ENCODE data around the gene ANXA8.
"Not testable (repeated sequence)": the region's sequence is repeated elsewhere in the genome, so short reads cannot be mapped to it uniquely, and the experiment has no call there.

The ANXA8 gene, protein sequence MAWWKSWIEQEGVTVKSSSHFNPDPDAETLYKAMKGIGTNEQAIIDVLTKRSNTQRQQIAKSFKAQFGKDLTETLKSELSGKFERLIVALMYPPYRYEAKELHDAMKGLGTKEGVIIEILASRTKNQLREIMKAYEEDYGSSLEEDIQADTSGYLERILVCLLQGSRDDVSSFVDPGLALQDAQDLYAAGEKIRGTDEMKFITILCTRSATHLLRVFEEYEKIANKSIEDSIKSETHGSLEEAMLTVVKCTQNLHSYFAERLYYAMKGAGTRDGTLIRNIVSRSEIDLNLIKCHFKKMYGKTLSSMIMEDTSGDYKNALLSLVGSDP

DNA sequence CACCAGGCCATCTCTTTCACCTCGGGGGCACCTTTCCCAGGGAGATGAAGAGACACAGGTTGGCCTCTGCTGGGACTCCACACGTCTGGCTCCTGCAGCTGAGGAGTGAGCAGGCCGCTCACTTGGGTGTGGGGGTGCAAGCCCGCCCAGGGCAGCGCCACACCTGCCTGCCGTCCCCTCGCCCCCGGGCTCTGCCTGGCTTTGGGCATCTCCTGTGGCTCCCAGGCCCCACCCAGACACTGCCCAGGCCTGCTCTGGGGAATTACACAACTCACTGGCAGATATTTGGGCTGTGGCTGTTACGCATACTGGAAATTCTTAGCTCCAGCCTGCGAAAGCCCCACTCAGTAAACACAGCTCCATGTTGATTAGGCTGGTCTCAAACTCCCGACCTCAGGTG is at the start of gene ANXA8:
TSS of gene ANXA8 (minus strand) at position 193 of the 400 bp plus-strand sequence. CDS start at position 11, 182 bp downstream.
- H3K9me3 Mint-ChIP-seq, H3K4me3 Mint-ChIP-seq, ATAC-seq, H3K27ac Mint-ChIP-seq, H3K36me3 Mint-ChIP-seq, H3K4me1 Mint-ChIP-seq: not testable (repeated sequence)
- peak in 1 of 2 donors; percentile 28 for DNase-seq (ENCODE audit: low spot score in 2 of 2)

DNA sequence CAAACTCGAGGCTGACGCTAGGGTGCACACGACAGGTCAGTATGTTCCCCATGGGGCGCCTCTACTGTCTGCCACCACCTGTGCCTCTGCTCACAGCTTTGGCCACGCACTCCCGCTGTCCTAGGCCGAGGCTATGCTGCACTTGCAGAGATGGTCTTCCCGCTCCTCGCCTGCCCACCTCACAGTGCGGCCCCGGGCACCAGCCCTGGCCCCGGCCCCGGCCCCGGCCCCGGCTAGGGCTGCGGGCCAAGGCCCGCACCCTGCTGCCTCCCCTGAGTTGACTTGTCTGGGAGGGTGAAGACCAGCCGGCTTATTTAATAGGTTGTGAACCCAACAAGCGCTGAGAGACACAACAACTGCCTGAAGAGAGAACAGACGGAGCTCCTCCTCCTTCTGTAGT is 39.6 kb upstream of the ANXA8 start, which contains the start of gene AGAP9:
TSS of gene AGAP9 (minus strand) at position 164 of the 400 bp plus-strand sequence. CDS start at position 52, 112 bp downstream.
- DNase-seq (ENCODE audit: low spot score in 2 of 2); H3K9me3 Mint-ChIP-seq; H3K27ac Mint-ChIP-seq; H3K4me3 Mint-ChIP-seq; H3K36me3 Mint-ChIP-seq; ATAC-seq; H3K4me1 Mint-ChIP-seq: not testable (repeated sequence)

DNA sequence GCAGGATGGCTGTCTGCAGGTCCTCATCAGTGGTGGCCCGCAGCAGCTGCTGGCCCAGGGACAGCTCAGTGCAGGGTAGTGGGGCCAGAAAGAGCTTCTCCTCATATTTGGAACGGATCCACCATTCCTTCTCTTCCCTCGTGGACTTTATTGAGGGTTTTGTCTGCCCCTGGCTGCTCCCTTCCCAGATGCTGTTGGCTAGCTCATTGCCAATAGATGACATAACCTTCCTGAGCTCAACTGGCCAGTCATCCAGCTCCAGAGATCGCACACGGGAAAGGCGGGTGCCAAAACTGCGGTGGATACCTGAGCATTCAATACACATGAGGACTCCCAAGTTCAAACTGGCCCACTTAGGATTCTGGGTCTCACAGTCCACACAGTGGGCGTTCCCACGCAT is 18.4 kb upstream of the ANXA8 start:
- not testable (repeated sequence) for DNase-seq (ENCODE audit: low spot score in 2 of 2); H3K4me3 Mint-ChIP-seq; H3K4me1 Mint-ChIP-seq; H3K36me3 Mint-ChIP-seq; ATAC-seq; H3K9me3 Mint-ChIP-seq; H3K27ac Mint-ChIP-seq

DNA sequence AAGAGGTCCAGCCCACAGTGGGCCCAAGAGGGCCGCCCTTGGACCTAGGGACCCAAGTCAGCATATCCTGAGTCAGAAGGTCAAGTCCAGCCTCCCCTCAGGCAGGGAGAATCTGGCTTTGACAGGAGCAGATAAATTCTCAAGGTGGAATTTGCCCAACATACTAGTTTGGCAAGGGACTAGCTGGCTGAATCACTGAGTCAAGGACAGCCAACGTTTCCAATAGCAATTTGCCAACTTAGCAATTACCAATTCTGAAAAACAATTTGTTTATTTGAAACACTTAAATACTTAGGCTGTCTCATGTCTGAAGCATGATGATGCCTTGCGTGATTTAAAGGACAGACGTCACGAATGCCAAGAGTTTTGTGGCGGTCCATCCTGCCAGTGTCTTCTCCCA is 10.3 kb upstream of the ANXA8 start:
- H3K9me3 Mint-ChIP-seq; H3K36me3 Mint-ChIP-seq; ATAC-seq; DNase-seq (ENCODE audit: low spot score in 2 of 2); H3K4me1 Mint-ChIP-seq; H3K4me3 Mint-ChIP-seq; H3K27ac Mint-ChIP-seq: not testable (repeated sequence)

DNA sequence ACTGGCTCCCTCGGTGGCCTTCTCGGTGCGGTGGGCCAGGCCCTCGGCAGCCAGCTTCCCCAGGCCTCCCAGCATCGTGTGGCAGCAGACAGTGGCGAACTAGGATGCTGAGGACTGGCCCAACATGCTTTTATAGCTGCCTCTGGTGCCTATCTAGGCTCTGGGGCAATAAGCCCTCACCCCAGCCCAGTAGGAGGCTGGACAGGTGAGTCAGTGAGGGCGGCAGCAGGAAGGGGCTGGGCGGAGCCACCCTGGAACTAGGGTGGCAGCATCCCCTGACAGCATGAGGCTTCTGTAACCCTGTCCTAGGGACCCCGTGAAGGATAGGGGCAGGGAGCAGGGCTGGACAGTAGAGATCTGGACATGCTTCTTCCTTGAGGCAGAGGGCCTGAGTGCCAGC is 7.7 kb upstream of the ANXA8 start, which contains the start of gene FAM25G:
TSS of gene FAM25G (minus strand) at position 101 of the 400 bp plus-strand sequence. CDS start at position 75, 26 bp downstream.
- not testable (repeated sequence) for H3K27ac Mint-ChIP-seq, H3K4me1 Mint-ChIP-seq, H3K36me3 Mint-ChIP-seq, H3K9me3 Mint-ChIP-seq, H3K4me3 Mint-ChIP-seq, ATAC-seq
- DNase-seq (ENCODE audit: low spot score in 2 of 2) = peak in 1 of 2 donors; percentile 45

DNA sequence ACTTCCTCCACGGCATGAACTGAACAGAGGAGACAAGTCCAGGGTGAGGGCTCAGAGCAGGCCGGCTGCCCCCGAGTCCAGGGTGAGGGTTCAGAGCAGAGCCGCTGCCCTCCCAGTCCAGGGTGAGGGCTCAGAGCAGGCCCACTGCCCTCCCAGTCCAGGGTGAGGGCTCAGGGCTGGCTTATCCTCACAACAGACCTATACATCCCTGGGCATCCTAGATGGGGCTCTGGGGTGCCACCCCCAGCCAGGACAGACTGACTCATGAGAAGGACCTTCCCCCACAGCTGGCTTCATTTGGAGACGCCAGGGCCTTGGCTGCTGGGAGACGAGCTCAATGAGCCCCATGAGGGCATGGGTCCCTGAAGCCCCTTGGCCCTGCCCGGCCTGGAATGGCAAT is 5.7 kb upstream of the ANXA8 start:
- H3K27ac Mint-ChIP-seq; H3K9me3 Mint-ChIP-seq; ATAC-seq; H3K4me3 Mint-ChIP-seq; DNase-seq (ENCODE audit: low spot score in 2 of 2); H3K4me1 Mint-ChIP-seq; H3K36me3 Mint-ChIP-seq: not testable (repeated sequence)

DNA sequence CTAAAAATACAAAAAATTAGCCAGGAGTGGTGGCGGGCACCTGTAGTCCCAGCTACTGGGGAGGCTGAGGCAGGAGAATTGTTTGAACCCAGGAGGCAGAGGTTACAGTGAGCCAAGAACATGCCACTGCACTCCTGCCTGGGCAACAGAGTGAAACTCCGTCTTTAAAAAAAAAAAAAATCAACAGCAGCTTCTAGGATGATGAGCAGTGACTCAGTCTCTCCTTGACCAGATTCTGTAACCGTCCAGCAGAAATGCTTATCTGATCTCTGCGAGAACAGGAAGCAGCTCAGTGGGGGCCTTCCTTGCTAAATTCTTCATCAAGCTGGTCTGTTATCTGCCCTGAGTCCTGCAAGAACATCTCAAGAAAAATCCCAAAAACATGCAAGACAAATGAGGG is 2.0 kb upstream of the ANXA8 start:
- ATAC-seq; H3K4me1 Mint-ChIP-seq; DNase-seq (ENCODE audit: low spot score in 2 of 2); H3K27ac Mint-ChIP-seq; H3K36me3 Mint-ChIP-seq; H3K9me3 Mint-ChIP-seq; H3K4me3 Mint-ChIP-seq: not testable (repeated sequence)

DNA sequence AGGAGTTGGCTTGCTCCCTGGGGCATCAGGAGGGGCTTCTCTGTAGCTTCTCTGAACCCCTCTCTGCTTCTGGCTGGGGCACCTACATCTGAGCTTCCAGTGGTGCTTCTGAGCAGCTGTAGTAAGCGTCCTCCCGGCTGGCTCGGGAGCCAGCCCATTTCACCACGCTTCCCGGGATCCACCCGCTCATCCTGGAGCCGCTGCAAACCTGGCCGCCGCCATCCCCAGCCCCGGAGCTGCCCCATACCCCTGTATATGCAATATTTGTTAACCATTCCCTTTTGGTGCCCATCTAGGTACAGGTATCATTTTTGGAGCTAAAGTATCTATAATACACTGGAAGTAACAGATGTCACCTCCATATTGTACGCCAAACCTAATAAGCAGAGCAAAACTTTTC is 871 bp upstream of the ANXA8 start:
- not testable (repeated sequence) for H3K4me3 Mint-ChIP-seq, H3K27ac Mint-ChIP-seq, H3K4me1 Mint-ChIP-seq, ATAC-seq, H3K9me3 Mint-ChIP-seq, H3K36me3 Mint-ChIP-seq
- DNase-seq (ENCODE audit: low spot score in 2 of 2) = peak in 1 of 2 donors; percentile 12

DNA sequence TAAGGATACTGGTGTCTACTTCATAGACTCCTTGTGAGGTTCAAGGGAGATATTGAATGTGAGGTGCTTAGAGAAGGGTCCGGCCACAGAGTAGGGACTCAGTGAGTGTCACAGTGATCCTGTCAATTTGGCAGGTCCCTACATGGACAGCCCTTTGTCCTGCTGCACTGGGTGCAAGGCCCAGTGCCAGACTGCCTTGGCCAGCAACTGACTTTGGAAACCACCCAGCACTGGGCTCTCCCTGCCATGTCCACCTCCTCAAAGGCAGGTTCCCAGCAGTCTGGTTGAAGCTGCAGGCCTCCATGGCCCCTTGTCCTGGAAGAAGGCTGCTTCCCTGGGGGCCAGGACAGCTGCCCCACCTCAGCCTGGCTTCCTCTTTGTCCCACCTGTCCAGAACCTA is 1.5 kb downstream of the ANXA8 start:
- not testable (repeated sequence) for H3K9me3 Mint-ChIP-seq; H3K4me3 Mint-ChIP-seq; H3K36me3 Mint-ChIP-seq; H3K4me1 Mint-ChIP-seq; DNase-seq (ENCODE audit: low spot score in 2 of 2); H3K27ac Mint-ChIP-seq
- ATAC-seq = peak; percentile 6

DNA sequence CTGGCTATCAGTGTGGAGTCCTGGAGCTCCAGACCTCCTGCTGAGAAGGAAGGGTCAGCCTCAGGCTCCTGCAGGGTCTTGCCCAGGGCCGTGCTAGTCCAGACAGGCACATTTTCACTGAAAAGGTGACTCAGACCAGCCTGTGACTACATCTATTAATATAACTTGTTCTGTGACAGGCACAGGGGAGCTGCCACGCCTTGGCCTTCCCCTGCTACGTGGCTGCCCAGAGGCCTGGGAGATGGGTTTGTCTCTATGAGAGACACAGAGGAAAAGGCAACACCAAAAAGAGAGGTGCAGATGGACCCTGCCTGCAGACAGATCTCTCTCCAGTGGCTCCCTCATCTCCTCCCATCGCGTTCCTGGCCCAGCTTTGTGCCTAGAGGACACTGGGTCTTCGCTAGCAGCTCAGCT is 2.1 kb downstream of the ANXA8 start:
- H3K4me1 Mint-ChIP-seq; H3K27ac Mint-ChIP-seq; H3K4me3 Mint-ChIP-seq; H3K9me3 Mint-ChIP-seq; H3K36me3 Mint-ChIP-seq; DNase-seq (ENCODE audit: low spot score in 2 of 2): not testable (repeated sequence)
- ATAC-seq = peak; percentile 2

DNA sequence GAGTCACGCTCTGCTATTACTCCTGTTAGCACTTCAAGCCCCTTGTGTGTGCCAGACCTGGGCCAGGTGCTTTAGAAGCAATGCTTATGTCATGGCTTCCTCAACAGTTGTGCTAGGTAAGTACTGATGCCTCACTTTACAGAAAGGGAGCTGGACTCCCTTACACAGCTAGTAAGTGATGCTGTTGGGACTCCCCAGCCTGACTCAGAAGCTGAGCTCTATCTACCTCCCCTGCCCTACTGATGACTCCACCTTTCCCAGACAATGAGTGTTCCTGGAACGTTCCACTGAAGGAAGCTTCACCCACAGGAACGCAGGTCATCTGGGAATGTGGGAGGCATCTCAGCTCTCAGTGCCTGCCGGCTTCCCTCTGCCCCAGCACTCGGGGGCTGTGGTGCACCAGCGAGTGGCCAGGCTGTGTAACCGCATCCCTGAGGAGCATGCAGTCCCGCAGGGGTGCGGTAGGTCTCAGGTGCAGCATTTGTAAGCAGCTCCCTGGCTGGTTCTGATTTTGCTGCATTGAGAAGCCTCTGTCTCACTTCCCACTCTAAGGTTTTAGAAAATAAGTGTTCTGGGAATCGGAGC is 2.6 kb downstream of the ANXA8 start:
- not testable (repeated sequence) for H3K36me3 Mint-ChIP-seq, H3K4me3 Mint-ChIP-seq, H3K27ac Mint-ChIP-seq, H3K9me3 Mint-ChIP-seq, H3K4me1 Mint-ChIP-seq
- ATAC-seq (peak; percentile 54), DNase-seq (ENCODE audit: low spot score in 2 of 2) (peak in 1 of 2 donors; percentile 23)

DNA sequence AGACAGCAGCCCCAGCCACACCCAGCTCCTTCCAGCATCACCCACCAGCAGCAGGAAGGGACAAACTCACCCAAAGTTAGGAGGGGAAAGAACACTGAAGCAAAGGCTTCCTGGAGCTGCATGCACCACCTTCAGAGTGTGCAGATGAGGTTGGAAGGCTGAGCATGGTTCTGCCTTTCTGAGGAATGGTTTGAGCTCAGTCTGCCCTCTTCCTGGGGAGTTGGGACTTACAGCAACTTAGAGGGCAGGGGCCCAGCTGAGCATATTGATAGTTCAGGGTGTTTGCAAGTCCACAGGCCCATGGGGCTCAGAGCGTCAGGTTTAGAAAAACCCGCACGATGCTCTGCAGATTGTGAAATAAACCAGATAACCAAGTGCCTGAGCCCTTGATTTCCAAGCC is 3.8 kb downstream of the ANXA8 start:
- not testable (repeated sequence) for DNase-seq (ENCODE audit: low spot score in 2 of 2); H3K36me3 Mint-ChIP-seq; ATAC-seq

DNA sequence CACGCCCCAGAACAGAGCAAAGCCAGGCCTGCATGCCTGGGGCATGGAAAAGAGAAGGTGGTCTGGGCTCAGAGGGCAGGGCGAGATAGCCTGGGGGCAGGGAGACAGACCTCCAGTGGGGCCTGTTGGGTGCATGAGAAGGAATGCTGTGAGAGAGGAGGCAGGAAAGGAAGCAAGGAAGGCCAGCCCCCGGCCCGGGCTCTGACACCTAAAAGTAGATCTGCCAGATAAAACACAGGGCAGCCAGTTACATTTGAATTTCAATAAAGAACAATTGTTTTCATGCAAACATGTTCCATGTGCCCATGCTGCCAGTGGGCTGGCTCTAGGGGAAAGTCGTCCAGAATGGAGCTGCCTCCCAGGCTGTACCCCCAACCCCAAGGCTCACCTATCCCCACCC is 5.8 kb downstream of the ANXA8 start:
- H3K36me3 Mint-ChIP-seq; H3K9me3 Mint-ChIP-seq; ATAC-seq; H3K27ac Mint-ChIP-seq; DNase-seq (ENCODE audit: low spot score in 2 of 2); H3K4me3 Mint-ChIP-seq; H3K4me1 Mint-ChIP-seq: not testable (repeated sequence)

More for the DNA sequence above, 3.8 kb downstream of the ANXA8 start:
- H3K9me3 Mint-ChIP-seq, H3K4me1 Mint-ChIP-seq, H3K4me3 Mint-ChIP-seq, H3K27ac Mint-ChIP-seq: not testable (repeated sequence)

DNA sequence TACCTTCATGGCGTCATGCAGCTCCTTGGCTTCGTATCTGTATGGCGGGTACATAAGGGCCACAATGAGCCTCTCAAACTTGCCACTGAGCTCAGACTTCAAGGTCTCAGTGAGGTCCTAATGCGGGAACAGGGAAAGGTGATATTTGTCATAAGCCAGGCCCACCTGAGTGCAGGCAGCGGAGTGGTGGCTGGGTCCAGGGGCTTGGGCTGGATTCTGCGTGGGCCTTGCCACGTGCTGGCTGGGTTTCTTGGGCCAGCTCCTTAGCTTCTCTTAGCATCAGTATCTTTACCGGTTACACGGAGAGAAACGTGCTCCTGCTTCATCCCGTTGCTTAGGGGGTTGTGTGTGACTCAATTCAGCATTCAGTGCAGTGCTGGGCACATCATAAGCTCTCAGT is 6.8 kb downstream of the ANXA8 start:
- H3K4me3 Mint-ChIP-seq; H3K27ac Mint-ChIP-seq; H3K9me3 Mint-ChIP-seq; H3K4me1 Mint-ChIP-seq; ATAC-seq; H3K36me3 Mint-ChIP-seq; DNase-seq (ENCODE audit: low spot score in 2 of 2): not testable (repeated sequence)

DNA sequence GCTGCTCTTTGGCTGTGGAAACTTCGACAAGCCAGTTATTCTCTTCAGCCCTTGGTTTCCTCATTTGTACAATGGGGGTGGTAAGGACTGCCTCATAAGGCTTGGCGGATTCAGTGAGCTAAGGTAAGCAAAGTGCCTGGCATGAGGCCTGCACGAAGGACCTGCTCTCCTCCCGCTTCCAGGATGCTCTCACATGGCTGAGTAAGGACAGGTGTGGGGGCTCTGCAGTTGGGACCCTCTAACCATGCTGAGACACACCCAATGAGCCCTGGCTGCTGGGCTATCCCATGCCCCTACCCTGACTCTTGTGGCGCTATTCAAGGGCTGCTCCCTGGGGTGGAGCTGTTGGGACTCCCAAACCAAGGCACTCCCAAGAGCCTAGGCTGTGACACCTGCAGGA is 8.8 kb downstream of the ANXA8 start:
- H3K4me3 Mint-ChIP-seq; H3K36me3 Mint-ChIP-seq; H3K9me3 Mint-ChIP-seq; ATAC-seq; DNase-seq (ENCODE audit: low spot score in 2 of 2); H3K4me1 Mint-ChIP-seq; H3K27ac Mint-ChIP-seq: not testable (repeated sequence)

DNA sequence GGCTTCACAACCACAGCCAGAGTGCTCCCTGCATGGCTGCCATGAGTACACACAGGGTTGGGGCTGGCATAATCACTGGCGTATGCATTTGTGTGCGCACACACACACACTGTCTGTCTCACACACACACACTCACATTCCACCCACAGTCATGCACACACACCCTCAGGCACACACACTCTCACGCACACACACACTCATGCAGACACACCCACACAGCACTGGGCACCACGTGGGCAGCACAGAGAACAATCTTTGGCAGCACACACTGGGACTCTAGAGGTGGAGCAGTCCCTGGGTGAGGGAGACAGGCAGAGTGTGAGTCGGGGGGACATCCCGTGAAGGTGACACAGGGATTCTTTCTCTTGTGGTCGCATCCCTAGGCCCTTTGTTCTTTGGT is 10.4 kb downstream of the ANXA8 start:
- not testable (repeated sequence) for H3K9me3 Mint-ChIP-seq; H3K27ac Mint-ChIP-seq; H3K4me3 Mint-ChIP-seq; H3K4me1 Mint-ChIP-seq; H3K36me3 Mint-ChIP-seq; DNase-seq (ENCODE audit: low spot score in 2 of 2); ATAC-seq
